ENCODE results near the gene KRT3.
"Not testable (repeated sequence)": the region's sequence is repeated elsewhere in the genome, so short reads cannot be mapped to it uniquely, and the experiment has no call there.

KRT3 gene

DNA sequence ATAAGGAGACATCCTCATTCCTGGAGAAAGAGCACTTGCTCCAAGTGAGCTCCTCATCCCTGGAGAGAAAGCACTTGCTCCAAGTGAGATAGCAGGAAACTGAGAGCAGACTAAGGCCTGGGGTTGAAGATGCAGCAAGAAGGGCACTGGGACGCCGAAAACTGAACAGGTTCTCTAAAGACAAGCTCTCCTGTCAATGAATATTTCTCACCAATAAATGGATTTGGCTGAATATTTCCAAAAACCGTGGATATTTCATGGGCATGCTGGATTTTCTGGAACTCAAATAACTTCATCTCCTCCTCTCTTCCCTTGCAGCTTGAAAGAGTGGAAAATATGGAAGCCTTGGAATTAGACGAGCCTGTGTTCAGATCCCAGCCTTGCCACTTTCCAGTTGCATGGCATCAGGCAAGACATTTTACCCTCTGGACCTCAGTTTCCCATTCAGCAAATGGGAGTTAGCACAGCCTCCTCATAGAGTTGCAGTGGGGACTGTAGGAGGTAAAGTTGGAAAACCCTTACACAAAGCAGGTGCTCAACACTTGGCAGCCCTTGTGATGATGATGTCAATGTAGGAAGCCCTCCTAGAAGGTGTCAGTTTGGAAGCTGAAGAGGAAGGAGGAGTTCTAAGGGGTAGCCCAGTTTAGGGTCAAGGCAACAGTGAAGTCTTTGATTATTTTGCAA lies 14.4 kb downstream of the KRT3 start:
- DNase-seq (ENCODE audit: low spot score) = no peak

DNA sequence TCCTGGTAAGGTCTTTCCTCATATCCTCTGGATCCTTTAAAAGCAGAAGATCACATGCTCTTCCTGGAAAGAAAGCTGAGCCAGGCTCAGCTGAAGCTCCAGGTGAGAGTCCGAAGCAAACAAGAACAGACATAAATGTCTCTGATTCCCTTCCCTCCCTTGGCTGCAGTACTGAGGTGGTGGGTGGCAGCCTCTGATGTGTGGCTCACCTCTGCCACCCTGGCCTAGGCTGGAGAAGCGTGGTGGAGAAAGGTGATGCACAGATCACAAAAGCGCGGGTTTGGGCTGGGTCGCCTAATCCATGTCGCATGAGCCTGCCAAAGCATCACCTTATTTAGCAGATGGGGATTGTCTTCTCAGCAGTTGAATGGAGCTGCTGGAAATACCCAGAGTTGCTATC lies 16.0 kb downstream of the KRT3 start:
- DNase-seq (ENCODE audit: low spot score) = no peak

DNA sequence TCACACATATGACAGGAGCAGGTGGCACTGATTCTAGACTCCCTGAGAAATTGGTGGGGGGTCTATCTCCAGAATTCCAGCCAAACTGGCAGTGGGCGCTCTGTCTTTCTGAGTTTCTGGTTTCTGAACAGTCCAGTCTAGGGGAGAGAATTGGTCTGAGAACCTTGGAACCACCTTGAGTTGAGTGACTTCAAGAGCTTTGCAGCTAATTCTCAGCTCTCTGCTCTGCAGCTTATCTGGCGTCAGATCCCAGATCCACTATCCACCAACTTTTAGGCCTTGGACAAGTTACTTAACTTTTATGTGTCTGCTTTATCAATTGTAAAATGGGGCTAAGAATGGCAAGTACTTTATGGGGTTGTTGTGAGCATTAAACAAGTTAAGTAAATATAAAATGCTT lies 17.1 kb downstream of the KRT3 start:
- no peak for DNase-seq (ENCODE audit: low spot score)

GRCh38 chr12:52777566-52777965 lies 18.4 kb downstream of the KRT3 start:
- no peak for DNase-seq (ENCODE audit: low spot score)

- DNase-seq (ENCODE audit: low spot score) = no peak
Measured at GRCh38 chr12:52776913-52777395, 19.0 kb downstream of the KRT3 start, which contains the start of gene KRT76. Gene KRT76 (minus strand): TSS chr12:52777345. CDS start chr12:52777291, 54 bp downstream.

GRCh38 chr12:52776435-52776834 lies 19.5 kb downstream of the KRT3 start:
- DNase-seq (ENCODE audit: low spot score) = no peak

GRCh38 chr12:52774629-52775250 lies 21.2 kb downstream of the KRT3 start:
- no peak for DNase-seq (ENCODE audit: low spot score)

DNA sequence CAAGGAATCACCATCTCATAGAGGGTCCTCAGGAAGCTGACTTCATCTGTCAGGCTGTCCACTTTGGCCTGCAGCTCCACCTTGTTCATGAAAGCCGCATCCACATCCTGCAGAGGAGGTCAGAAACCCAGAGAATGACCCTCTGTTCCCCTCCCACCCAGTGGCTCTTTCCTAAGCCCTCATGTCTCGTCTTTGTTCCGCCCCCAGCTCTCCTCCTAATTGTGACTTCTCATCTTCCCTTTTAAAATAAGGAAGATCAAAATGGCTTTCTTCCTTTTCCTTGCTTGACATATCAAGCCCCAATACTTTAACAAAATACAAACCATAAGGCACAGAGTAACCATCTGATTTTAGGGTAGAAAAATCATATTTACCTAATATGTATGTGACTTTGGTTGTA lies 23.1 kb downstream of the KRT3 start:
- DNase-seq (ENCODE audit: low spot score) = no peak

- no peak for DNase-seq (ENCODE audit: low spot score)
Measured at GRCh38 chr12:52772188-52772587, 23.7 kb downstream of the KRT3 start.

GRCh38 chr12:52771505-52771904 lies 24.4 kb downstream of the KRT3 start:
- DNase-seq (ENCODE audit: low spot score) = no peak

GRCh38 chr12:52771088-52771487 lies 24.8 kb downstream of the KRT3 start:
- no peak for DNase-seq (ENCODE audit: low spot score)

- DNase-seq (ENCODE audit: low spot score) = no peak
Measured at GRCh38 chr12:52769946-52770345, 26.0 kb downstream of the KRT3 start.

GRCh38 chr12:52769354-52769753 lies 26.6 kb downstream of the KRT3 start:
- DNase-seq (ENCODE audit: low spot score) = no peak

DNA sequence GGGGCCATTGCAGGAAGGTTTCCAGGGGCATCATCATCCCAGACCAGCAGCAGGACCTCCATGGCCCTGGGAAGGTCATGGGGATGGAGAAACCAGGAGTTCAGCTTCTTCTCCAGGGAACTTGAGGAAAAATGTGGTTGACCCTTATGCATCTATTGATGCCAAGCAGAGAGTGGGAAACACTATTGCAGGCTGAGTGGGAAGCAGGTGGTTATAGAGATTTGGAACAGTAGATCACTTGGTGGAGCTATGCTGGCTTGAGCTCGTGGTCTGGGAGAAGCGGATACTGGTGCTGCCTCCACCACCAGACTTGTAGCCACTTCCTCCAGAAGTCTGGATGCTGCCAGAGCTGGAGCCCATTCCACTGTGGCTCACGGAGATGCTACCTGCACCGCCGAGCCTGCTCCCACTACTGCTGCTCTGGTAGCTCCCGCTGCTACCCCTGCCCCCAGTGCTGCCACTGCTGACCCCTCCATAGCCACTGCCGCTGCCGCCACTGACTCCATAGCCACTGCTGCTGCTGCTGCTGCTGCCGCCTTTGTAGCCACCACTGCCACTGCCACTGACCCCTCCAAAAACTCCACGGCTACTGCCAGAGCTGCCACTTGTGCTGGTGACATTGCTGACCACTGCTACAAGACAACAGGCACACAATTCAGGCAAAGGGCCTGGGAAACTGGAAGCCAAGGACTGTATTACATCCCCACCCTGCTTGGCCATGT lies 27.3 kb downstream of the KRT3 start:
- no peak for DNase-seq (ENCODE audit: low spot score)

DNA sequence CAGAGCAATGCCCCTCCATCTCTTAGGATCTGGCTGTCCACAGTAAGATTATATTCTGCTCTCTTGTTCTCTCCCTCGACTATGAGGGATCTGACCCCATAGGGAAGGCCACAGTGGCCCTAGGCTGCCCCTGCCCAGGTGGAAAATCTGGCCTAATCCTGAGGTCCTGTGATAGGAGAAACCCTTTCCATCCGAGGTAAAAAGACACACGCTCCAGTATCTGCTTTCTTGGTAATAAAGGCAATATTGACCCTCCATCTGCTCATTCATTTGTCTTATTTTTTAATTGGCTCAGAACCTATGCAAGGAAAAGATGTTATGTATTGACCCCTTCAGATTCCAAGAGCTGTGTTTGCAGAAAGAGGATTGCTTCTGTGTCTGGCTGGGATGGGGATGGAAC lies 28.5 kb downstream of the KRT3 start:
- DNase-seq (ENCODE audit: low spot score) = no peak

DNA sequence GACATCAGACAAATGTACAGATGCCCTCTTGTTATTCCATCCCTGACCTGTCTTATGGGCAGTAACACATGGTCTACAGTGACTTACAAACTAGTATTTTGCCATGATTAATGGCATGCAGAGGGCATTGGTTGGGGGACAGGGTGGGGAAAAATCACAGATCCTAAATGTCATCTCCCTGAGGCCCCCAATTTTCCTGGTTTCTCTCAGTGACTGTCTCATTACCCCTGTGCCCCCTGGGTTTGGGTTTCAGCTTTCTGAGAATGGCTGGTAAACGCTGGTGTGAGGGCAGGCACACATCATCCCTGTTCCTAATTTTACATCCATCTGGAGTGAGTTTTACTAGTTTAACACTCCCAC lies 28.9 kb downstream of the KRT3 start:
- DNase-seq (ENCODE audit: low spot score) = no peak

DNA sequence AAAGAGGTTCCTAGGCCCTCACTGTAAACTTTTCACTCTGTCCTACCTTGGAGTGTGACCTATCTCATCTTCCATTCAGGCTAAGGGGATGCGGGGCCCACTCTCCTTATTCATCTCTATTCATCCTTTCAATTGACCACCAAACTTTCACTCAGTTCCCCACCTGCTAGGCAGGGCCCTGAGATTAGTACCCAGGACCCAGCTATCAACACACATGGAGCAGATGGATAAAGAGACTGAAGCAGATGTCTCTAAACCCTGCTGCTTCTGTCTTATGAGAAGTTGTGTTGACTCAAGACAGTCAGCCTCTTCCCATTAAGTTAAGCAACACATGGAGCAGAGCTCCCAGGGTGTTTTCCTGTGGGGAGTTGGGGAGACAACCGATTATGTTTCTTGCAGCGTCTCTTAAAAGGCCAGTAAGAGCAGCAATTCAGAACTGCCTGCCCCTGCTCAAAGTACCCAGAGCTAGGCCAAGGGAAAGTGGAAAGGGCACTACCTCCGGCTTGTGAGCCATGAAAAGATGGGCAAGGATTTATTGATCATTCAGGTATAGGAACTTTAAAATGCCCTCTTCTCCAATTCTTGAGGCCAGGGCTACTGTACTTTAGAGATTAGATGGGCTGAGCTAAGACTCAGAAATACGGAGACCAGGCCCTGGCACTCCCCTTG lies 29.4 kb downstream of the KRT3 start:
- DNase-seq (ENCODE audit: low spot score) = no peak

DNA sequence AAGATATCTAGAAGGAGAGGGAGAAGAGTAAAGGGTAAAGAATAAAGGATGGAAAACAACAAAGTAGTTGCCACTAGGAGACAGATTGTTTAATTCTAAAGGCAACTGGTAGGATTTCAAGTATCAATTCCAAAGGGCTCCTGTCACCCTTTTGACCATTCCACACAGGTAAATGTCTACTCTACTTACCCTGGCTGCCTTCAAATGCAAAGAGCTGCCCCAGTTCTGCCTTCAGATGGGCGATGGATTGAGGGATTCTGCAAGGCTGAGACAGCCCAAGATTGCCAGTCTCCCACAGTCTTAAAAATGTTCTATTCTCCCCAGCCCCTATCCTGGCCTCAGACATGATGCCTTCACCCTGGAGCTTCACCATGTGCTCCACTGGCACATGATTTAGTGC lies 30.2 kb downstream of the KRT3 start:
- DNase-seq (ENCODE audit: low spot score) = no peak

DNA sequence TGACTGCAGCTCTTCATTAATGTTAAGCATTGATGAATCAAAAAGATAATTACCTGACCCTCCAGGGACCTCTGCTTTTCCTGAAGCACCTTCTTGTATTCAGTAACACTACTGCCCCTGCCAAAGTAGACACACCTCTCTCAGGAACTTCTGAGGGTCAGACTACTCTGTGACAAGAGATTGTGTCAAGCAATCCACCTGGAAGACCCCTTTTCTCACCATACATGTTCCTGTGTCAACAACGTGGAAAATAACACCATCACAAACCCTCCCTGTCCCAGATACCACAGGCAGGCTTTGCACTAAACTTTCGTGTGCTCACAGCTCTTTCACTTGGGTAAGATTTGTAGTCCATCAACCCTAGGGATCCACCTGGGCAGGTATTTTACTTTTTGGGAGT lies 31.9 kb downstream of the KRT3 start:
- DNase-seq (ENCODE audit: low spot score) = no peak

DNA sequence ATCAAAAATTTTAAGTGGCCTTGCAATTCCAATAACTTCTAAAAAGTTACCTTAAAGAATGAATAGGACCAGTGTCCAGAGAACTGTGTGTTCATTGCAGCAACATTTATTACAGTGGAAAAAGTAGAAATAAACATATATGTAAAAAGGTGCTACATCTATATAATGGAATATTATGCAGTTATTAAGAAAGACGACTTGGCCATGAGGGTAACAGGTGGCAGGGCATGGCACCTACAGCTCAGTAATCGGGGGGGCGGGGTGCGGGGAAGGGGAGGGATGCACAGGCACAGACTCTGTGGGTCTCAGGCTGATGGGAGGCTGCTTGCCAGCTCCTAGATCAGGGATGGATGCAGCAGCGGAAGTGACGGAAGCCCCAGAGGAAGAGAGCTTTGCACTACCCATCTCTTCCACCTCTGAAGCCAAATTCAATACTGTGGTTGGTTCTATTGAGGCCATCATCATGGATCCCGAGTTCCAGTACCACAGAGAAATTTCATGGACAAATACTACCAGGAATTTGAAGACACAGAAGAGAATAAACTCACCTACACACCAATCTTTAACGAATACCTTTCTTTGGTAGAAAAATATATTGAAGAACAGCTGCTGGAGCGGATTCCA lies 32.8 kb downstream of the KRT3 start:
- no peak for DNase-seq (ENCODE audit: low spot score)

- DNase-seq (ENCODE audit: low spot score) = no peak
Measured at GRCh38 chr12:52761802-52762201, 34.1 kb downstream of the KRT3 start.

DNA sequence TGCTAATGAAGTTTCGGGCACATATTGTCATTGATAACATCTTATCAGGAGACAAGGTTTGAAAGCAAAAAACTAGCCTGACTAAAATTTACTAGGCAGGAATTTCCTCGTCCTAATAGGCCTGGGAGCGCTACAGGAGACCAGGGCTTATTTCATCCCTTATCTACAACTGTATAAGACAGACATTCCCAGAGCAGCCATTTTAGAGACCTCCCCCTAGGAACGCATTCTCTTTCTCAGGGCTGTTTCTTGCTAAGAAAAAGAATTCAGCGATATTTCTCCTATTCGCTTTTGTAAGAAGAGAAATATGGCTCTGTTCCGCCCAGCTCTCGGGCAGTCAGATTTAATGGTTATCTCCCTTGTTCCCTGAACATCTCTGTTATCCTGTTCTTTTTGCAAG lies 34.7 kb downstream of the KRT3 start:
- not testable (repeated sequence) for DNase-seq (ENCODE audit: low spot score)
